T-cell (primary cell): ENCODE data around the gene TEX13D. TPM values are rescaled to one million over a fixed set of nuclear protein-coding genes. Genes with fewer than 3 reads are reported as not detected.

Experiments used
- ATAC-seq, 4 experiments: fragments of 200-7000 bp in 3 of 4; fragments of 150-1000 bp in 1 of 4; cut with Tn5 transposase; replicated peaks in 1 of 4; 1 replicate in 3 of 4; 2 replicates in 1 of 4; pipeline ENCODE4 v1.10.0; 2021; ENCODE audit warnings: moderate library complexity in 3 of 4, mild to moderate bottlenecking in 2 of 4, moderate number of reproducible peaks in 1 of 4
- CTCF ChIA-PET, 2 donors: fragments of 300-600 bp; sonication (Branson Sonifier 250); formaldehyde crosslinking; loops; one replicate each; lab custom pipeline; 2022; ENCODE audit warnings: antibody characterized with exemption in 2 of 2; lab: Charles Lee
- POLR2A ChIA-PET, 2 donors: fragments of 300-600 bp; sonication (Branson Sonifier 250); formaldehyde crosslinking; loops; one replicate each; lab custom pipeline; 2022; ENCODE audit warnings: antibody characterized with exemption in 2 of 2; lab: Charles Lee
- DNase-seq, 35 experiments: peaks; one replicate each; pipeline versions ENCODE4 v3.0.0 to v3.0.0-alpha.2; 2013 to 2023
- H3K27ac ChIP-seq: one replicate; pipeline ENCODE4 v1.5.1; 2013; ENCODE audit warnings: low read length
- H3K27me3 ChIP-seq, 2 experiments: replicated peaks in 1 of 2; 1 replicate in 1 of 2; 2 replicates in 1 of 2; pipeline versions ENCODE4 v1.6.1 to v1.7.0; 2013; ENCODE audit warnings: low read length in 1 of 2, mixed read lengths in 1 of 2; ENCODE audit not compliant: control insufficient read depth in 2 of 2, insufficient read depth in 2 of 2; ENCODE audit errors: extremely low read depth in 1 of 2
- H3K36me3 ChIP-seq, 2 donors: 1 replicate in 1 of 2; 2 replicates in 1 of 2; pipeline versions ENCODE4 v1.6.1 to v1.7.0; 2013; ENCODE audit warnings: low read length in 1 of 2; ENCODE audit not compliant: control insufficient read depth in 2 of 2, insufficient read depth in 1 of 2; ENCODE audit errors: extremely low read depth in 1 of 2
- H3K4me1 ChIP-seq, 2 experiments: 1 replicate in 1 of 2; 2 replicates in 1 of 2; pipeline versions ENCODE4 v1.6.1 to v1.7.0; 2013; ENCODE audit warnings: low read length in 2 of 2, mixed read lengths in 1 of 2; ENCODE audit not compliant: insufficient read depth in 2 of 2, control insufficient read depth in 1 of 2; ENCODE audit errors: extremely low read depth in 1 of 2
- H3K4me3 ChIP-seq, 2 donors: 1 replicate in 1 of 2; 2 replicates in 1 of 2; pipeline versions ENCODE4 v1.5.1 to v1.7.0; 2013; ENCODE audit warnings: mild to moderate bottlenecking in 2 of 2, low read length in 1 of 2, moderate library complexity in 1 of 2; ENCODE audit not compliant: control insufficient read depth in 1 of 2; ENCODE audit errors: extremely low read depth in 1 of 2
- H3K9me3 ChIP-seq: 2 replicates; pipeline ENCODE4 v1.7.0; 2013
- H3K27ac Mint-ChIP-seq, 2 donors: one replicate each; pipeline ENCODE4 v1.8.0; 2020 to 2021; ENCODE audit warnings: mild to moderate bottlenecking in 2 of 2, mixed read lengths in 2 of 2
- H3K27me3 Mint-ChIP-seq, 2 donors: one replicate each; pipeline ENCODE4 v1.8.0; 2021 to 2022; ENCODE audit warnings: mixed read lengths in 2 of 2
- H3K36me3 Mint-ChIP-seq: one replicate; pipeline ENCODE4 v1.8.0; 2021; ENCODE audit warnings: mixed read lengths
- H3K4me1 Mint-ChIP-seq, 3 donors: one replicate each; pipeline ENCODE4 v1.8.0; 2020 to 2022; ENCODE audit warnings: mixed read lengths in 3 of 3, mild to moderate bottlenecking in 1 of 3
- H3K4me3 Mint-ChIP-seq, 3 donors: one replicate each; pipeline ENCODE4 v1.8.0; 2020 to 2022; ENCODE audit warnings: mild to moderate bottlenecking in 3 of 3, mixed read lengths in 3 of 3, moderate library complexity in 3 of 3
- H3K9me3 Mint-ChIP-seq, 3 donors: one replicate each; pipeline ENCODE4 v1.8.0; 2020 to 2022; ENCODE audit warnings: mixed read lengths in 3 of 3
- WGBS: methylation state at CpG from one replicate; pipeline ENCODE4 v1.1.5; 2013; ENCODE audit warnings: missing lambda C conversion rate; ENCODE audit not compliant: insufficient coverage; 5-methylcytosine and 5-hydroxymethylcytosine counted together
- total RNA-seq, 35 experiments: library from RNA in 6 of 35; stranded (reverse) in 6 of 35; fragments of 120-200 nt in 1 of 35; gene quantifications; one replicate each; pipeline versions ENCODE4 v1.2.1 to v1.2.4 and lab custom pipeline; 2013 to 2026

TEX13D gene
- total RNA-seq, 5 donors from 2014 or later (not counting 1 experiment from before 2014, with no cell fraction given) = not detected

GRCh38 chrX:124338733-124339514 lies 6.5 kb downstream of the TEX13D start:
- H3K36me3 Mint-ChIP-seq = no peaks in the 10 kb centered on the region
- H3K27ac Mint-ChIP-seq = peak overlapping the region; percentile 72 to 76
- DNase-seq (peak in 29 of 35 experiments; percentile 16 to 75 (median 38)), ATAC-seq (peak; percentile 82 to 90 (median 86))
- H3K4me1 ChIP-seq = peaks cover 26 to 32% of the 10 kb centered on the region in 2 experiments
- no peaks in the 10 kb centered on the region for H3K27me3 Mint-ChIP-seq
- no peak overlapping the region for H3K4me3 Mint-ChIP-seq
- peak overlapping the region; percentile 44 for H3K27ac ChIP-seq
- no peaks in the 10 kb centered on the region for H3K9me3 Mint-ChIP-seq
- H3K27me3 ChIP-seq = no peaks in the 10 kb centered on the region
- no peaks in the 10 kb centered on the region for H3K9me3 ChIP-seq
- peaks cover 37 to 45% (median 43%) of the 10 kb centered on the region in 3 donors for H3K4me1 Mint-ChIP-seq
- no peaks in the 10 kb centered on the region for H3K36me3 ChIP-seq
- no CpG with 5 or more reads among the region's 6 CpGs for whole genome bisulfite sequencing
- ChIA-PET CTCF (no interaction called here), POLR2A (interaction anchor here in 1 of 2 donors (0.7 kb wide), 1 partner anchor 240 kb away, joined by 5 read pairs; no protein-coding TSS in a partner anchor)
- H3K4me3 ChIP-seq = no peak overlapping the region

GRCh38 chrX:124341396-124342132 lies 9.1 kb downstream of the TEX13D start:
- Mint-ChIP-seq H3K9me3 (no peaks in the 10 kb centered on the region), H3K27me3 (no peaks in the 10 kb centered on the region), H3K27ac (peak overlapping the region; percentile 92 to 93), H3K36me3 (no peaks in the 10 kb centered on the region), H3K4me3 (peak overlapping the region in 2 of 3 donors; percentile 39 to 40), H3K4me1 (peaks cover 50 to 59% (median 57%) of the 10 kb centered on the region in 3 donors)
- H3K9me3 ChIP-seq = no peaks in the 10 kb centered on the region
- DNase-seq (no peak), ATAC-seq (no peak)
- ChIA-PET CTCF (interaction anchor here (0.9 to 1.0 kb wide), 2 partner anchors 116 to 124 kb away, joined by 3 to 5 read pairs; no protein-coding TSS in a partner anchor), POLR2A (interaction anchor here in 1 of 2 donors (0.6 kb wide), 1 partner anchor 51 kb away, joined by 3 read pairs; no protein-coding TSS in a partner anchor)
- peaks cover 29 to 31% of the 10 kb centered on the region in 2 experiments for H3K4me1 ChIP-seq
- peak overlapping the region; percentile 88 for H3K27ac ChIP-seq
- no peaks in the 10 kb centered on the region for H3K36me3 ChIP-seq
- no CpG with 5 or more reads among the region's 7 CpGs for WGBS
- no peaks in the 10 kb centered on the region for H3K27me3 ChIP-seq
- no peak overlapping the region for H3K4me3 ChIP-seq

GRCh38 chrX:124342174-124342867 lies 9.9 kb downstream of the TEX13D start:
- no peaks in the 10 kb centered on the region for H3K9me3 Mint-ChIP-seq
- Histone ChIP-seq H3K36me3 (no peaks in the 10 kb centered on the region), H3K27ac (peak overlapping the region; percentile 88), H3K9me3 (no peaks in the 10 kb centered on the region), H3K4me3 (no peak overlapping the region), H3K4me1 (peaks cover 24 to 31% of the 10 kb centered on the region in 2 experiments), H3K27me3 (no peaks in the 10 kb centered on the region)
- H3K27me3 Mint-ChIP-seq = no peaks in the 10 kb centered on the region
- ATAC-seq (peak in 1 of 4 experiments; percentile 13), DNase-seq (peak in 1 of 35 experiments; percentile 52)
- peaks cover 50 to 59% (median 57%) of the 10 kb centered on the region in 3 donors for H3K4me1 Mint-ChIP-seq
- no peaks in the 10 kb centered on the region for H3K36me3 Mint-ChIP-seq
- H3K27ac Mint-ChIP-seq = peak overlapping the region; percentile 92 to 93
- 67% methylated on average over 1 of the region's 7 CpGs for WGBS
- POLR2A ChIA-PET = interaction anchor here (0.5 to 1.0 kb wide), 3 partner anchors 11 to 282 kb away, joined by 3 read pairs; no protein-coding TSS in a partner anchor
- CTCF ChIA-PET = interaction anchor here (1.0 to 1.1 kb wide), 2 partner anchors 12 to 116 kb away, joined by 3 to 4 read pairs; no protein-coding TSS in a partner anchor
- peak overlapping the region; percentile 40 to 73 (median 53) for H3K4me3 Mint-ChIP-seq

GRCh38 chrX:124343016-124343415 lies 10.6 kb downstream of the TEX13D start:
- ATAC-seq = peak in 2 of 4 experiments; percentile 20 to 37
- Mint-ChIP-seq H3K9me3 (no peaks in the 10 kb centered on the region), H3K27me3 (no peaks in the 10 kb centered on the region), H3K27ac (peak overlapping the region; percentile 92 to 93), H3K36me3 (no peaks in the 10 kb centered on the region), H3K4me3 (peak overlapping the region in 2 of 3 donors; percentile 40 to 73), H3K4me1 (peaks cover 50 to 59% (median 57%) of the 10 kb centered on the region in 3 donors)
- ChIA-PET POLR2A (interaction anchor here (0.5 to 1.0 kb wide), 3 partner anchors 11 to 281 kb away, joined by 3 read pairs; no protein-coding TSS in a partner anchor), CTCF (interaction anchor here in 1 of 2 donors (1.1 kb wide), 1 partner anchor 12 kb away, joined by 4 read pairs; no protein-coding TSS in a partner anchor)
- no peak overlapping the region for H3K4me3 ChIP-seq
- H3K4me1 ChIP-seq = peaks cover 24 to 31% of the 10 kb centered on the region in 2 experiments
- no peaks in the 10 kb centered on the region for H3K36me3 ChIP-seq
- DNase-seq = peak in 1 of 35 experiments; percentile 53
- H3K27ac ChIP-seq = peak overlapping the region; percentile 88
- H3K27me3 ChIP-seq = no peaks in the 10 kb centered on the region
- no peaks in the 10 kb centered on the region for H3K9me3 ChIP-seq

- Histone ChIP-seq H3K36me3 (no peaks in the 10 kb centered on the region), H3K27ac (peak overlapping the region; percentile 88), H3K4me3 (no peak overlapping the region), H3K9me3 (no peaks in the 10 kb centered on the region), H3K4me1 (peaks cover 17 to 27% of the 10 kb centered on the region in 2 experiments), H3K27me3 (no peaks in the 10 kb centered on the region)
- no CpG with 5 or more reads among the region's 4 CpGs for WGBS
- H3K27me3 Mint-ChIP-seq = no peaks in the 10 kb centered on the region
- DNase-seq (no peak), ATAC-seq (no peak)
- peak overlapping the region in 2 of 3 donors; percentile 21 to 52 for H3K4me3 Mint-ChIP-seq
- ChIA-PET POLR2A (no interaction called here), CTCF (no interaction called here)
- H3K9me3 Mint-ChIP-seq = no peaks in the 10 kb centered on the region
- H3K27ac Mint-ChIP-seq = peak overlapping the region; percentile 92 to 93
- H3K36me3 Mint-ChIP-seq = no peaks in the 10 kb centered on the region
- peaks cover 54 to 58% (median 57%) of the 10 kb centered on the region in 3 donors for H3K4me1 Mint-ChIP-seq
These were observed 11.8 kb downstream of the TEX13D start for GRCh38 chrX:124344246-124344645.
